Right cardiac atrium (tissue), 5 donors: ENCODE results near the gene LTBP1. TPM values are rescaled to one million over a fixed set of nuclear protein-coding genes. Genes with fewer than 3 reads are reported as not detected.

ENCODE experiments used
- ATAC-seq, 2 donors: fragments of 200-7000 bp; cut with Tn5 transposase; one replicate each; pipeline versions ENCODE4 v1.8.0 to v1.9.1; 2020; ENCODE audit warnings: moderate library complexity in 2 of 2, mild to moderate bottlenecking in 1 of 2
- DNase-seq, 3 donors: peaks; one replicate each; pipeline ENCODE4 v3.0.0-alpha.2; 2020
- H3K27ac ChIP-seq: one replicate; pipeline ENCODE4 v1.5.1; 2013; ENCODE audit warnings: mild to moderate bottlenecking, low read length, control low read depth, moderate library complexity
- H3K27me3 ChIP-seq: one replicate; pipeline ENCODE4 v1.6.1; 2013; ENCODE audit not compliant: control insufficient read depth, insufficient read depth
- H3K4me1 ChIP-seq: one replicate; pipeline ENCODE4 v1.6.1; 2013; ENCODE audit warnings: low read length; ENCODE audit not compliant: control insufficient read depth, insufficient read depth
- H3K4me3 ChIP-seq: one replicate; pipeline ENCODE4 v1.5.1; 2013; ENCODE audit warnings: low read length, control low read depth
- H3K9me3 ChIP-seq: one replicate; pipeline ENCODE4 v1.6.1; 2013; ENCODE audit warnings: low read length; ENCODE audit not compliant: control insufficient read depth
- WGBS: extraction: QIAGEN DNeasy Blood & Tissue Kit; methylation state at CpG from one replicate; pipeline ENCODE4 v1.1.7; 2013; 5-methylcytosine and 5-hydroxymethylcytosine counted together
- intact Hi-C, 4 donors: fragments of 100-400 bp; cut with DNase I; formaldehyde crosslinking; loops; one replicate each; pipeline versions ENCODE4 v1.11.0 to v1.14.0; 2022 to 2023
- polyA plus RNA-seq: library from polyadenylated mRNA; stranded (reverse); fragments of 200-250 nt; gene quantifications from one replicate; pipeline ENCODE4 v1.2.3, GENCODE V29; 2013
- total RNA-seq, 4 donors: library from RNA; stranded (reverse); fragmentation: NEBNext Ultra II Directional; extraction: Animal tissue kit (Norgen Biotek cat#: 25700); gene quantifications; one replicate each; pipeline ENCODE4 v1.2.1, GENCODE V29; 2021
- donor health status: healthy with polysubstance abuse.
- donor health status: DM: no; HTN: yes; CAD: no.
- donor health status: DM: no; HTN: no; CAD: no.
- donor health status: DM: no; HTN: yes; CAD: no; lungs with severe emphysema.
- donor health status: DM: yes; HTN: yes; CAD: no.

The LTBP1 gene
- total and polyA plus RNA-seq, 5 donors, result 53.0 to 218 (median 113) TPM

DNA sequence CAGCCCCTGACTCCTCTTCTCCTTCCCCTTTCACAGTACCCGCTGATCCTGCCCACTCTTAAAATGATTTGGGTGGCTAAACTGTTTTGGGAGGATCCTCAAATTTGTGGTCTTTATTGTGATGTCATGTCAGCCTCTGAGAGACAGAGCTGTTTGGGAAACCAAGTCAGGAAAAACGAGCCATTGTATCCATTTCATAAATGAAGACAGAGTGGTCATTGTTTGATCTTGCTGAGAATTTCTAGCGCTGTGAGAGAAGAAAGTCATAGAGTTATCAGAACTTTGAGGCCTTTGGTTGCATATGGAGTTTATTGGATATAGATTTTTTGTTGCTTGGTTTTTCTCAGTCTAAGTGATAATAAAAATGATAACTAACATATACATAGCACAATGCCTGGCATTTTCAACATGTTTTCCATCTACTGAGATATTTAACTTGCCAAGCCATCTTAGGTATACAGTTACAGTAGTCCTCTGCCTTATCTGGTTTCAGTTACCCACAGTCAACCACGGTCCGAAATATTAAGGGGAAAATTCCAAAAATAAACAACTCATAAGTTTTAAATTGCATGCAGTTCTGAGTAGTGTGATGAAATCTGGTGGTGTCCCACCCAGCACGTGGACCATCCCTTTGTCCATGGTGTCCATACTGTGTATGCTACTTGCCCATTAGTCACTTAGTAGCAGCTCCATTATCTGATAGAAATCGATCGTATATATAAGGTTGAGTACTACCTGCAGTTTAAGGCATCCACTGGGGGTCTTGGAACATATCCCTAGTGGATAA is 424.7 kb downstream of the LTBP1 start:
- Histone ChIP-seq H3K27ac (no peak overlapping the region), H3K4me1 (no peaks in the 10 kb centered on the region), H3K27me3 (no peaks in the 10 kb centered on the region), H3K4me3 (no peak overlapping the region), H3K9me3 (no peaks in the 10 kb centered on the region)
- ATAC-seq (no peak), DNase-seq (no peak)
- WGBS, result 80% methylated on average over 8 of the region's 8 CpGs
- intact Hi-C loops, result loop anchor here in 1 of 4 donors (5.0 to 10.0 kb wide), 2 partner anchors 337 to 599 kb away; no protein-coding TSS in a partner anchor

DNA sequence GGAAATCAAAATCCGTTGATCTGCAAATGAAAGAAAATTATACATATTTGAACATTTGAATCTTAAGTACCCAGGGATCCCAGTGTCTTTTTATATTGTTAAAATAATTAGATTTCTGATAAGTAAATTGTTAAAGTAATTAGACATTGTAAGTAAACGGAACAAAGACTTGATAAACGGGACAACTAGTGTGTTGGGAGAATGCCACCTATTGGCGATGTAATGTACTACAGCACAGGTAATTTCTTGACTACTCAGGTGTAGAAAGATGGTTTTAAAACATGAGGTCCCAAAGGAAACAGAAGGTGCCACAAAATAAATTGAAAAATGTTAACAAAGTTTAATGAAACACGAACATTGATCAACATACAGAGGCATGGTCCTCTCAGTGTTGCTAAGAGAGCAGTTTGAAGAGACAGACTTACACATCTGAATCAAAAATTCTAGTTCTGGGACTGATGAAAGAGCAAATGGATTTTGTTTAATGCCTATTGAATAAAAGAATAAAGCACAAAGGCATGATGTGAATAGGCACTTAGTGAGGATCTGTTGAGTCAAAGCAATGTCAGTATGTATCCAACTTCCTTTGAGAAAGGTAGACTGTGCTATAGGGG is 426.3 kb downstream of the LTBP1 start:
- ATAC-seq (no peak), DNase-seq (no peak)
- 34% methylated on average over 5 of the region's 5 CpGs for WGBS
- intact Hi-C loops, result loop anchor here in 1 of 4 donors (5.0 to 10.0 kb wide), 2 partner anchors 338 to 601 kb away; no protein-coding TSS in a partner anchor
- Histone ChIP-seq H3K27me3 (no peaks in the 10 kb centered on the region), H3K4me1 (no peaks in the 10 kb centered on the region), H3K4me3 (no peak overlapping the region), H3K27ac (no peak overlapping the region), H3K9me3 (no peaks in the 10 kb centered on the region)

DNA sequence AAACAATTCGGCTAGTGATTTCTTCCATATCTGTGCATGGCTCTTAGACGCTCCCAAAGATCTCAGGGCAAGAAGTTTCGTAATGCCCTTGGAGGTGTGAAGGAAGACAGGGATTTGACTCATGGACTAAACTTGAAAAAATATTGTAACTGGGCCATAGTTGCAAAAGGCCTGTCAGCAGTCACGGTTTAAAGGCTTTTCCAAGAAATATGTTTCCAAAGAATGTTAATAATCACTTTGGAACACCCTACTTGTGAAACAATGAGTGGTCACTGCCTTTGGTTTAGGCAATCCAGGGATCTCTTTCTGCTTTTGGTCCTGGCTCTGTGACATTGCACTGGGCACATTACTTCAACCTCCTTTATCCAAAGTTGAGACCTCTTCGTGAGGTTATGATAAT is 427.2 kb downstream of the LTBP1 start:
- ATAC-seq (peak; percentile 70 to 78), DNase-seq (no peak)
- no peaks in the 10 kb centered on the region for H3K9me3 ChIP-seq
- WGBS, result 60% methylated on average over 5 of the region's 5 CpGs
- H3K27ac ChIP-seq, result no peak overlapping the region
- no peaks in the 10 kb centered on the region for H3K4me1 ChIP-seq
- no peaks in the 10 kb centered on the region for H3K27me3 ChIP-seq
- intact Hi-C loops, result loop anchor here in 1 of 4 donors (5.0 to 10.0 kb wide), 2 partner anchors 339 to 602 kb away; no protein-coding TSS in a partner anchor
- H3K4me3 ChIP-seq, result no peak overlapping the region

DNA sequence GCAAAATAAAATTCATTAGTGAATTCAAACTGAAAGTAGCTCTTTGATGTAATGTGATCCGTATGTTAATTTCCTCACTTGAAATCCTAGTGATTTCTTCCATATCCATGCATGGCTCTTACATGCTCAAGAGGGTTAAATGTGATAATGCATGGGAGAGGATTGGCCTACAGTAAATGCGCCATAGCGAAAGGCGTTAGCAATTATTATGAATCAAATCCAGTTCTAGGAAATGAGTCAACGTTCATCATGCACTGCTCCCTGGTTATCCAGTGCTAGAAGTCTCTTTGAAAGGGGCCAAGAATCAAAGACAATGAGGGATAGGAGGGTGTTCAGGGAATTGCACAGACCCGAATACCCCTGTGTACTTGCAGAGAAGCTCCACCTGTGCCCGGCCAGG is 428.3 kb downstream of the LTBP1 start:
- WGBS, result 77% methylated on average over 7 of the region's 7 CpGs
- Histone ChIP-seq H3K27ac (no peak overlapping the region), H3K27me3 (no peaks in the 10 kb centered on the region), H3K9me3 (no peaks in the 10 kb centered on the region), H3K4me3 (no peak overlapping the region), H3K4me1 (no peaks in the 10 kb centered on the region)
- DNase-seq, result no peak
- intact Hi-C loops, result loop anchor here in 1 of 4 donors (10.0 kb wide), 1 partner anchor 340 kb away; no protein-coding TSS in a partner anchor
- ATAC-seq, result peak in 1 of 2 donors; percentile 22

DNA sequence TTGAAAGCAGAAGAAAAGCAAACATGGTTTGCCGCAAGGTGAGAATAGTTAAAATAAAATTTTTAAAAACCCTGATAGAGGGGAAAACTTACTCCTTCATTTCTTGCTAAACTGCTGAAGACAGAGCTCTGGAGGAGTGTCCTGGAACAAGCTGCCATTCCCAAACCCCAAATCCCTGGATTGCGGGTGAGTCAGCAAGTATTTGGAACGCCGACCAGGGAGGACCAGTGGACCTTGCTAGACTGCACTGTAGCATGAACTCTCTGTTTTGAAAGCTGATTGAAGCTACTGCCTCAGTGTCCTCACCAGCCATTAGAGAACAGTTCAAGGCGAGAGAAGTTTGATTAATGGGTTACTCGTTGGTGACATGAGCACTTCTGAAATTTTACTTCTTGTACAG is 430.3 kb downstream of the LTBP1 start:
- intact Hi-C loops, result loop anchor here in 1 of 4 donors (10.0 kb wide), 1 partner anchor 342 kb away; no protein-coding TSS in a partner anchor
- H3K27ac ChIP-seq, result no peak overlapping the region

DNA sequence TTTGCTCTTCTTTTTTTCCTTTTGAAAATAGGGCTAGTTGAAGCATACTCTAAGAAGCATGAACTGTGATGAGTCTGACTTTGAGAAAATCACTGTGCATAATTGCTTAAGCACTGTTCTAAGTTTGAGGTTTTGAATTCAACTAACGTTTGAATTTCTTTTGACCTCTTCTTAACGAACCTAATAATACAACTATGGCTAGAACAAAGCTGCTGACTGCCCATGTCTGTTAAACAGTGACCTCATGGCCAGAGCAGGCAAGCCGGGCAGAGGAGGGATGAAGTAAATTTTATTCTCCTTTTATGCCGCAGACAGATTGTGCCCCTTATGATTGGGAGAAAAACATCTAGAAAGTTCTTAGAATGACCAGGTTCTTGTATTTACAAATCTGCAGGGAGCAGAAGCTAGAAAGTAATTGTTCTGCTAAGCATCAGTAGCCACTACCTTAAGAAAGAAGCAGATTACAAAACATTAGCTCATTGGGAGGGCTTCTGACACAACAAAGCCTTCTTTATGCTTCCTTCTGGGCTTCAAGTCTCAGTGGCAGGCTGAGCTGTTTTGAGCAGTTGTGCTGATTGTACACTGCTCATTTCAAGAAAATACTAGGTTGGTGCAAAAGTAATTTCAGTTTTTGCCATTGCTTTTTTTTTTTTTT is 431.9 kb downstream of the LTBP1 start:
- ATAC-seq, result peak; percentile 72 to 81
- H3K9me3 ChIP-seq, result no peaks in the 10 kb centered on the region
- WGBS, result 63% methylated on average over 4 of the region's 4 CpGs
- intact Hi-C loops, result loop anchor here in 1 of 4 donors (10.0 kb wide), 1 partner anchor 344 kb away; no protein-coding TSS in a partner anchor
- H3K4me3 ChIP-seq, result no peak overlapping the region
- peak in 1 of 3 donors; percentile 25 for DNase-seq
- H3K4me1 ChIP-seq, result no peaks in the 10 kb centered on the region
- H3K27ac ChIP-seq, result peak overlapping the region; percentile 47
- H3K27me3 ChIP-seq, result no peaks in the 10 kb centered on the region

More for the DNA sequence above, 430.3 kb downstream of the LTBP1 start:
- peak; percentile 61 to 69 for ATAC-seq
- Histone ChIP-seq H3K27me3 (no peaks in the 10 kb centered on the region), H3K9me3 (no peaks in the 10 kb centered on the region), H3K4me1 (no peaks in the 10 kb centered on the region), H3K4me3 (no peak overlapping the region)
- WGBS, result 77% methylated on average over 6 of the region's 6 CpGs
- peak in 2 of 3 donors; percentile 62 to 73 for DNase-seq

DNA sequence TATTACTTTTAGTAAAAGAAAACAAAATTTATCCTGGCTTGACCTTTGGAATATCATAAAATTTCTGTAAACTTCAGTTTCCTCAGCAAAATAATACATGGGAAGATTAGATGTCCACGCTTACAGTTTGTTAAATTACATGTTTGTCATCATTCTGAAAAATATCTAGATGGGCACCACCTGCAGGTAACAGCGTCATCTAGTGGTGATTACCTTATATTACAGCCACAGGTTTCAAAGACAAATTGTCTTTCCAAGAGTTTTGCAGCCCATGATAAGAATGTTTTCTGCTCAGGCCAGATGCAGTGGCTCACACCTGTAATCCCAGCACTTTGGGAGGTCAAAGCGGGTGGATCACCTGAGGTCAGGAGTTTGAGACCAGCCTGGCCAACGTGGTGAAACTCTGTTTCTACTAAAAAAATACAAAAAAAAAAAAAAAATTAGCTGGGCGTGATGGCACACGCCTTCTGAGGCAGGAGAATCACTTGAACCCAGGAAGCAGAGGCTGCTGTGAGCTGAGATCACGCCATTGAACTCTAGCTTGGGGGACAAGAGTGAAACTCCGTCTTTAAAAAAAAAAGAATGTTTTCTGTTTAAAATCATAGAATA is 433.4 kb downstream of the LTBP1 start:
- Histone ChIP-seq H3K4me1 (no peaks in the 10 kb centered on the region), H3K27me3 (no peaks in the 10 kb centered on the region), H3K27ac (no peak overlapping the region), H3K9me3 (no peaks in the 10 kb centered on the region), H3K4me3 (no peak overlapping the region)
- DNase-seq (no peak), ATAC-seq (no peak)
- intact Hi-C loops, result no loop called here
- WGBS, result 84% methylated on average over 8 of the region's 8 CpGs

DNA sequence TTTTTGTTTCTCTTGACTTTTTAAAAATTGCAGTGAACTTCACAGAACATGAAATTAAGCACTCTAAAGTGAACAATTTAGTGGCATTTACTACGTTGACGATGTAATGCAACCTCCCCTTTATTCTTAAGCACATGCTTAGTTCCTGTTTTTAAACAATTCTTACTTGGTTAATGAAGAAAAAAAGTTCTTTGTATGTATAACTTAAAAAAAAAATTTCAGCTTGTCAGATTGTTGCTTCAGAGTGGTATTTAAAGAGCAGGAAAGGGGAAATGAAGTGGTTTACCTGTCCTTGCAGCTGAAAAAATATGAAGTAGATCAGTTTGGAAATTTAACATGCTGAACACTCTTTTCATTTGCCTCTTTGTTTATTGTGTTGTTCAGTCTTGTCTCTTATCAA is 434.0 kb downstream of the LTBP1 start:
- WGBS, result 62% methylated on average over 2 of the region's 2 CpGs
- ATAC-seq (no peak), DNase-seq (no peak)
- Histone ChIP-seq H3K27ac (no peak overlapping the region), H3K9me3 (no peaks in the 10 kb centered on the region), H3K4me1 (no peaks in the 10 kb centered on the region), H3K27me3 (no peaks in the 10 kb centered on the region), H3K4me3 (no peak overlapping the region)
- intact Hi-C loops, result no loop called here

DNA sequence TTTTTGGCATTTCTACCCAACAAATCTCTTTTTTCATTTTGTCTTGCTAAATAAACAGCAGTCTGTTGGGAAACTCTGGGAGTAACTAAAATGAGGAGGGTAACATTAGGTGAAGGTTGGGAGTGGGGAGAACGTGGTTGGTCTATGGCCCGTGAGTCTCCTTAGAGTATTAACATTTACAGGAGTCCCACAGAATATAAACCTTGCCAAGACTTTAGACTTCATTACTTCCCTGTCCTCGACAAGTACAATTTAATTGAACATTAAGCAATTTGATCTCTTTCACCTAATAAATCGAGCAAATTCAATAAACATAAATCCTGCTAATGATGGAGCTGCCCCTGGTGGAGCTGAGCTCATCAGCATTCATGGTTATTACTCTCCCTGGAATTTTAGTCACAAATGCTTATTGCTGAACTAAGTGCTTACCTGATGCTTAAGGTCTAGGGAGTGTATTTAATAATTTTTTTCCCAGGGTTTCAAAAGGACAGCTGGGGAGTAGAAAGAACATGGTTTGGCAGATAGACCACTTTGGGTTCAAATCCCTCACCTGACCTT is 434.6 kb downstream of the LTBP1 start:
- 87% methylated on average over 4 of the region's 4 CpGs for WGBS
- no peak overlapping the region for H3K27ac ChIP-seq
- H3K4me3 ChIP-seq, result no peak overlapping the region
- ATAC-seq (no peak), DNase-seq (no peak)
- no peaks in the 10 kb centered on the region for H3K27me3 ChIP-seq
- no peaks in the 10 kb centered on the region for H3K4me1 ChIP-seq
- intact Hi-C loops, result no loop called here
- no peaks in the 10 kb centered on the region for H3K9me3 ChIP-seq

DNA sequence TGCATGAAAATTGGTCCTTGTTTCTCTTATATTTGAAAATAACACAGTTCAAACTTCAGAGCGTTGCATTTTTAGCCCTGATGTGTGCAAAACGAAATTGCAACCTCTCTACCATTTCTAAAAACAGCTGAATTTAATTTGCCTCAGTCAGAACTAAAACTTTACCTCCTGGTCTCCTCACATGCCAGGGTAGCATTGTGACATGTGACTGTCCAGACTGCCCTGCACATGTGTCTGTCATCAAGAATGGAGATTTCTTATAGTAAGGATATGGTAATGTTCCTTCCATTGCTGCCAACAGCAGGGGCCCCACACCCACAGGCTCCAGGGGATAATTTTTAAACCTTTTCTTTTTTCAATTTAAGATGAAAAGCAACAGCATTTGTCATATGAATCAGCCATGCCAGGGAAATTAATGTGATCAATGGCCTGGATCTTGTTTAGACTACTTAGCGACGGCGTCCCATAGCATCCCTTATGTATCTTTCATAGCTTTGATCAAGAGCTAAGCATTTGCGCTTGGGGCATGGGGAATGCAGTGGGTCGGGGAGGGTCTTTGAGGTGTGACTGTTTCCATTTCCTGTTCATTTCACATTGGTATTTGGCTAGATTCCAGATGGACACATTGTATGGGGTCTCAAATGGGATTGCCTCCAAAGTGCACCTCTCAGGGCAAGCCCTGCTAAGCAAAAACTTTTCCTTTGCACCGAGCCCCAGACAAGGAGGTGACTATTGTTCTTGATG is 437.3 kb downstream of the LTBP1 start:
- Histone ChIP-seq H3K4me1 (no peaks in the 10 kb centered on the region), H3K27me3 (no peaks in the 10 kb centered on the region), H3K9me3 (no peaks in the 10 kb centered on the region), H3K4me3 (no peak overlapping the region), H3K27ac (no peak overlapping the region)
- 91% methylated on average over 8 of the region's 8 CpGs for WGBS
- DNase-seq (no peak), ATAC-seq (no peak)
- intact Hi-C loops, result no loop called here
